CD14-positive monocyte (primary cell): ENCODE measurements around the gene DPPA5. TPM values are rescaled to one million over a fixed set of nuclear protein-coding genes. Genes with fewer than 3 reads are reported as not detected.

ENCODE experiments used
- DNase-seq, 3 donors: peaks; one replicate each; pipeline ENCODE4 v3.0.0-alpha.2; 2011 to 2022
- H2AFZ ChIP-seq: 2 replicates; pipeline ENCODE4 v1.6.0; 2012; ENCODE audit warnings: mild to moderate bottlenecking, low read depth, low read length, inconsistent platforms; ENCODE audit not compliant: insufficient read depth, poor library complexity, severe bottlenecking
- H3K27ac ChIP-seq, 2 donors: 1 replicate in 1 of 2; 2 replicates in 1 of 2; pipeline ENCODE4 v1.5.1; 2012 to 2013; ENCODE audit warnings: low read length in 2 of 2, control low read depth in 1 of 2, inconsistent platforms in 1 of 2, low read depth in 1 of 2, mild to moderate bottlenecking in 1 of 2
- H3K27me3 ChIP-seq, 2 donors: one replicate each; pipeline versions ENCODE4 v1.6.0 to v1.6.1; 2011 to 2013; ENCODE audit warnings: low read length in 2 of 2; ENCODE audit not compliant: control insufficient read depth in 2 of 2, insufficient read depth in 2 of 2
- H3K36me3 ChIP-seq, 2 donors: replicated peaks in 1 of 2; 1 replicate in 1 of 2; 2 replicates in 1 of 2; pipeline versions ENCODE4 v1.5.1 to v1.6.1; 2012 to 2013; ENCODE audit warnings: low read length in 2 of 2, control low read depth in 1 of 2, inconsistent platforms in 1 of 2, mild to moderate bottlenecking in 1 of 2; ENCODE audit not compliant: insufficient read depth in 2 of 2, control insufficient read depth in 1 of 2
- H3K4me1 ChIP-seq, 2 donors: 1 replicate in 1 of 2; 2 replicates in 1 of 2; pipeline versions ENCODE4 v1.5.1 to v1.6.1; 2012 to 2013; ENCODE audit warnings: low read length in 2 of 2, control low read depth in 1 of 2, inconsistent platforms in 1 of 2, mild to moderate bottlenecking in 1 of 2, moderate library complexity in 1 of 2; ENCODE audit not compliant: insufficient read depth in 2 of 2, control insufficient read depth in 1 of 2
- H3K4me2 ChIP-seq: replicated peaks from 2 replicates; pipeline ENCODE3; 2012; ENCODE audit warnings: low read length, moderate library complexity, mild to moderate bottlenecking; ENCODE audit not compliant: poor library complexity, severe bottlenecking; ENCODE audit errors: extremely low read depth
- H3K4me3 ChIP-seq, 3 experiments: fragments of 200-600 bp in 1 of 3; sonication (generic) in 1 of 3; replicated peaks in 1 of 3; 1 replicate in 2 of 3; 2 replicates in 1 of 3; pipeline ENCODE4 v1.5.1; 2011 to 2013; ENCODE audit warnings: low read length in 3 of 3, mild to moderate bottlenecking in 3 of 3, control low read depth in 2 of 3, low read depth in 2 of 3, inconsistent platforms in 1 of 3, moderate library complexity in 1 of 3
- H3K79me2 ChIP-seq: 2 replicates; pipeline ENCODE4 v1.6.0; 2012; ENCODE audit warnings: mild to moderate bottlenecking, control low read depth, inconsistent platforms, low read length, moderate library complexity; ENCODE audit not compliant: insufficient read depth
- H3K9ac ChIP-seq: 2 replicates; pipeline ENCODE4 v1.6.0; 2017; ENCODE audit warnings: low read length, mild to moderate bottlenecking; ENCODE audit not compliant: insufficient read depth, poor library complexity, severe bottlenecking
- H3K9me3 ChIP-seq, 2 donors: replicated peaks in 1 of 2; 1 replicate in 1 of 2; 2 replicates in 1 of 2; pipeline versions ENCODE4 v1.5.1 to v1.6.1; 2012 to 2013; ENCODE audit warnings: low read length in 2 of 2, control low read depth in 1 of 2; ENCODE audit not compliant: control insufficient read depth in 1 of 2, insufficient read depth in 1 of 2
- H4K20me1 ChIP-seq: 2 replicates; pipeline ENCODE4 v1.6.0; 2012; ENCODE audit warnings: mild to moderate bottlenecking, low read length, control low read depth, moderate library complexity; ENCODE audit not compliant: insufficient read depth
- H3K27ac Mint-ChIP-seq, 7 donors: one replicate each; pipeline ENCODE4 v1.8.0; 2020; ENCODE audit warnings: mild to moderate bottlenecking in 7 of 7, mixed read lengths in 7 of 7, moderate library complexity in 6 of 7, inconsistent platforms in 2 of 7
- H3K27me3 Mint-ChIP-seq, 3 donors: one replicate each; pipeline ENCODE4 v1.8.0; 2021 to 2022; ENCODE audit warnings: low read depth in 3 of 3, mild to moderate bottlenecking in 3 of 3, mixed read lengths in 3 of 3, moderate library complexity in 3 of 3, inconsistent platforms in 1 of 3
- H3K36me3 Mint-ChIP-seq, 2 donors: one replicate each; pipeline ENCODE4 v1.8.0; 2020; ENCODE audit warnings: mixed read lengths in 2 of 2, inconsistent platforms in 1 of 2, mild to moderate bottlenecking in 1 of 2
- H3K4me1 Mint-ChIP-seq: one replicate; pipeline ENCODE4 v1.8.0; 2020; ENCODE audit warnings: mild to moderate bottlenecking, mixed read lengths
- H3K4me3 Mint-ChIP-seq, 2 donors: one replicate each; pipeline ENCODE4 v1.8.0; 2020; ENCODE audit warnings: mild to moderate bottlenecking in 2 of 2, mixed read lengths in 2 of 2, moderate library complexity in 1 of 2
- H3K9me3 Mint-ChIP-seq, 7 donors: one replicate each; pipeline ENCODE4 v1.8.0; 2020 to 2022; ENCODE audit warnings: mixed read lengths in 7 of 7, mild to moderate bottlenecking in 6 of 7, moderate library complexity in 6 of 7, inconsistent platforms in 2 of 7
- CTCF ChIP-seq: fragments of 200-600 bp; IDR thresholded peaks from one replicate; pipeline ENCODE4 v1.8.0; 2022; ENCODE audit warnings: antibody characterized with exemption, mild to moderate bottlenecking
- WGBS: methylation state at CpG from one replicate; pipeline ENCODE4 v1.1.5; 2013; ENCODE audit warnings: missing lambda C conversion rate; ENCODE audit not compliant: insufficient coverage; 5-methylcytosine and 5-hydroxymethylcytosine counted together
- intact Hi-C, 2 donors: fragments of 100-400 bp; cut with micrococcal nuclease; formaldehyde crosslinking; loops; one replicate each; pipeline versions ENCODE4 v1.15.0 to v1.15.1; 2023
- polyA plus RNA-seq, 3 donors: library from polyadenylated mRNA; depleted of rRNA in 1 of 3; unstranded in 2 of 3; stranded (reverse) in 1 of 3; fragments of 300-500 nt in 2 of 3; fragments of >200 nt in 1 of 3; fragmentation: Illumina TruSeq in 2 of 3; gene quantifications; 1 replicate in 2 of 3; 2 replicates in 1 of 3; pipeline ENCODE4 v1.2.3, GENCODE V29; 2012 to 2021

DPPA5 gene
- polyA plus RNA-seq, 3 donors = not detected

- Histone ChIP-seq H3K36me3 (no peaks in the 10 kb centered on the region), H3K4me2 (no peak overlapping the region), H3K27ac (no peak overlapping the region), H3K27me3 (no peaks in the 10 kb centered on the region), H3K4me1 (no peaks in the 10 kb centered on the region), H3K9me3 (peaks cover 4 to 23% of the 10 kb centered on the region in 2 donors), H2AFZ (no peak overlapping the region), H3K9ac (no peak overlapping the region), H3K79me2 (no peaks in the 10 kb centered on the region), H4K20me1 (no peaks in the 10 kb centered on the region), H3K4me3 (no peak overlapping the region)
- WGBS = 98% methylated on average over 23 of the region's 23 CpGs
- intact Hi-C loops = no loop called here
- Mint-ChIP-seq H3K27me3 (peaks cover 1 to 6% (median 5%) of the 10 kb centered on the region in 3 donors), H3K9me3 (peaks cover 3 to 11% (median 6%) of the 10 kb centered on the region in 7 donors), H3K36me3 (no peaks in the 10 kb centered on the region), H3K27ac (no peak overlapping the region), H3K4me3 (no peak overlapping the region), H3K4me1 (no peaks in the 10 kb centered on the region)
- no peak for TF ChIP-seq CTCF
- DNase-seq = no peak
Observed at GRCh38 chr6:73363537-73363875, 9.4 kb upstream of the DPPA5 start.

GRCh38 chr6:73362869-73363536 is 8.9 kb upstream of the DPPA5 start:
- Histone ChIP-seq H3K4me2 (no peak overlapping the region), H3K27me3 (no peaks in the 10 kb centered on the region), H3K4me3 (no peak overlapping the region), H3K9me3 (peaks cover 4 to 23% of the 10 kb centered on the region in 2 donors), H4K20me1 (no peaks in the 10 kb centered on the region), H2AFZ (no peak overlapping the region), H3K4me1 (no peaks in the 10 kb centered on the region), H3K36me3 (no peaks in the 10 kb centered on the region), H3K9ac (no peak overlapping the region), H3K79me2 (no peaks in the 10 kb centered on the region), H3K27ac (no peak overlapping the region)
- Mint-ChIP-seq H3K9me3 (peaks cover 3 to 11% (median 6%) of the 10 kb centered on the region in 7 donors), H3K4me1 (no peaks in the 10 kb centered on the region), H3K27ac (no peak overlapping the region), H3K36me3 (no peaks in the 10 kb centered on the region), H3K27me3 (peaks cover 1 to 6% (median 5%) of the 10 kb centered on the region in 3 donors), H3K4me3 (no peak overlapping the region)
- no peak for TF ChIP-seq CTCF
- WGBS = 98% methylated on average over 29 of the region's 31 CpGs
- intact Hi-C loops = no loop called here
- no peak for DNase-seq
